HCT116 (cell line): ENCODE data around the gene THSD4. TPM values are rescaled to one million over a fixed set of nuclear protein-coding genes. Genes with fewer than 3 reads are reported as not detected.

Source experiments
- ATAC-seq: fragments of 200-7000 bp; cut with Tn5 transposase; 2 replicates; pipeline ENCODE4 v1.9.1; 2020; ENCODE audit warnings: mild to moderate bottlenecking, moderate library complexity
- BruUV-seq: library from RNA; stranded (reverse); fragments of 400-500 nt; replicated peaks from 2 replicates; lab custom pipeline; 2021; lab: Mats Ljungman, UMichigan
- CTCF ChIA-PET: fragments of 300-600 bp; sonication (Branson Sonifier 250); formaldehyde crosslinking; loops from one replicate; lab custom pipeline; 2021; ENCODE audit warnings: antibody characterized with exemption; lab: Charles Lee
- POLR2A ChIA-PET: fragments of 300-600, 350-600 bp; sonication (Branson Sonifier 250); formaldehyde crosslinking; loops from one replicate; lab custom pipeline; 2021; ENCODE audit warnings: antibody characterized with exemption; lab: Charles Lee
- RAD21 ChIA-PET, 2 experiments: fragments of 300-600 bp; sonication (Branson Sonifier 250); formaldehyde crosslinking; loops; one replicate each; lab custom pipeline; 2023; ENCODE audit warnings: low total read pairs in 2 of 2; ENCODE audit not compliant: uncharacterized antibody in 2 of 2, unreplicated experiment in 2 of 2, low non-redundant PET in 1 of 2; lab: Charles Lee
- DNase-seq: peaks from one replicate; pipeline ENCODE4 v3.0.0-alpha.2; 2010; ENCODE audit warnings: low read depth, low spot score
- H2AFZ ChIP-seq: fragments of 200-600 bp; shearing (Covaris generic), sonication (generic); 2 replicates; pipeline ENCODE4 v1.6.1; 2017; ENCODE audit warnings: low read depth, mixed run types, mixed read lengths, antibody characterized with exemption, low read length; ENCODE audit not compliant: poor library complexity, severe bottlenecking
- H3K27ac ChIP-seq: 2 replicates; pipeline ENCODE4 v1.5.1; 2012; ENCODE audit warnings: low read depth, low read length
- H3K27me3 ChIP-seq: fragments of 200-600 bp; sonication (generic); 2 replicates; pipeline ENCODE4 v1.6.1; 2016; ENCODE audit warnings: mixed run types, low read length, mixed read lengths; ENCODE audit not compliant: insufficient read depth
- H3K36me3 ChIP-seq, 2 experiments: fragments of 200-500 bp in 1 of 2; fragments of 200-600 bp in 1 of 2; sonication (Bioruptor generic) in 1 of 2; sonication (generic) in 1 of 2; 2 replicates each; pipeline versions ENCODE4 v1.5.1 to v1.6.1; 2014 to 2016; ENCODE audit warnings: low read length in 2 of 2, inconsistent platforms in 1 of 2, mixed read lengths in 1 of 2, mixed run types in 1 of 2; ENCODE audit not compliant: insufficient read depth in 2 of 2, control insufficient read depth in 1 of 2
- H3K4me1 ChIP-seq, 2 experiments: fragments of 200-600 bp in 1 of 2; sonication (generic) in 1 of 2; 2 replicates each; pipeline versions ENCODE4 v1.5.1 to v1.6.1; 2012 to 2017; ENCODE audit warnings: low read length in 2 of 2, inconsistent platforms in 1 of 2, mild to moderate bottlenecking in 1 of 2, mixed read lengths in 1 of 2, mixed run types in 1 of 2, moderate library complexity in 1 of 2; ENCODE audit not compliant: insufficient read depth in 2 of 2, control insufficient read depth in 1 of 2
- H3K4me2 ChIP-seq: fragments of 200-600 bp; sonication (generic); 2 replicates; pipeline ENCODE4 v1.6.1; 2017; ENCODE audit warnings: mixed run types, low read length, mixed read lengths
- H3K4me3 ChIP-seq, 2 experiments: fragments of 200-600 bp in 1 of 2; sonication (generic) in 1 of 2; replicated peaks in 1 of 2; 2 replicates each; pipeline ENCODE4 v1.5.1; 2011 to 2016; ENCODE audit warnings: low read length in 2 of 2, control low read depth in 1 of 2, low read depth in 1 of 2, mild to moderate bottlenecking in 1 of 2, mixed read lengths in 1 of 2, mixed run types in 1 of 2
- H3K79me2 ChIP-seq: fragments of 200-600 bp; sonication (generic); 2 replicates; pipeline ENCODE4 v1.6.1; 2017; ENCODE audit warnings: mild to moderate bottlenecking, mixed run types, low read length, moderate library complexity, mixed read lengths; ENCODE audit not compliant: insufficient read depth
- H3K9ac ChIP-seq: fragments of 200-600 bp; sonication (generic); 2 replicates; pipeline ENCODE4 v1.6.1; 2016; ENCODE audit warnings: low read length, mixed read lengths
- H3K9me2 ChIP-seq: fragments of 200-600 bp; sonication (generic), shearing (Covaris generic); 2 replicates; pipeline ENCODE4 v1.6.1; 2017; ENCODE audit warnings: mixed run types, mild to moderate bottlenecking, moderate library complexity; ENCODE audit not compliant: insufficient read depth
- H3K9me3 ChIP-seq, 2 experiments: fragments of 200-500 bp in 1 of 2; fragments of 200-600 bp in 1 of 2; sonication (Bioruptor generic) in 1 of 2; sonication (generic) in 1 of 2; 2 replicates each; pipeline ENCODE4 v1.6.1; 2014 to 2017; ENCODE audit warnings: low read length in 2 of 2, mixed read lengths in 2 of 2, inconsistent platforms in 1 of 2, low read depth in 1 of 2, mild to moderate bottlenecking in 1 of 2, mixed run types in 1 of 2, moderate library complexity in 1 of 2; ENCODE audit not compliant: control insufficient read depth in 1 of 2, insufficient read depth in 1 of 2
- H4K20me1 ChIP-seq: fragments of 200-600 bp; sonication (generic), shearing (Covaris generic); 2 replicates; pipeline ENCODE4 v1.6.1; 2017; ENCODE audit warnings: mixed run types, mild to moderate bottlenecking, moderate library complexity; ENCODE audit not compliant: insufficient read depth
- CBX3 ChIP-seq: IDR thresholded peaks from 2 replicates; pipeline ENCODE4 v1.6.1; 2012; ENCODE audit warnings: low read depth
- CEBPB ChIP-seq: IDR thresholded peaks from 2 replicates; pipeline ENCODE4 v1.6.1; 2012; ENCODE audit warnings: low read depth
- EGR1 ChIP-seq: IDR thresholded peaks from 2 replicates; pipeline ENCODE4 v1.6.1; 2012; ENCODE audit warnings: low read depth
- ELF1 ChIP-seq: IDR thresholded peaks from 2 replicates; pipeline ENCODE4 v1.6.1; 2012; ENCODE audit warnings: low read depth, borderline replicate concordance
- EZH2 ChIP-seq: fragments of 200-600 bp; sonication (generic); IDR thresholded peaks from 2 replicates; pipeline ENCODE4 v1.6.1; 2017; ENCODE audit warnings: antibody characterized with exemption, mixed run types
- EZH2phosphoT487 ChIP-seq: fragments of 200-600 bp; IDR thresholded peaks from 2 replicates; pipeline ENCODE4 v1.6.1; 2018; ENCODE audit warnings: antibody characterized with exemption, borderline replicate concordance
- FOSL1 ChIP-seq: IDR thresholded peaks from 2 replicates; pipeline ENCODE4 v1.6.1; 2012; ENCODE audit warnings: low read depth
- JUND ChIP-seq: IDR thresholded peaks from 2 replicates; pipeline ENCODE4 v1.6.1; 2012
- POLR2A ChIP-seq: IDR thresholded peaks from 2 replicates; pipeline ENCODE4 v1.7.0; 2011; ENCODE audit warnings: borderline replicate concordance; ENCODE audit not compliant: insufficient read depth, insufficient read length; ENCODE audit errors: extremely low read depth
- POLR2AphosphoS5 ChIP-seq: IDR thresholded peaks from 2 replicates; pipeline ENCODE4 v1.6.1; 2011; ENCODE audit warnings: mild to moderate bottlenecking, low read depth, low read length, moderate library complexity
- RAD21 ChIP-seq: IDR thresholded peaks from 2 replicates; pipeline ENCODE4 v1.6.1; 2012; ENCODE audit warnings: low read depth, mild to moderate bottlenecking
- REST ChIP-seq: IDR thresholded peaks from 2 replicates; pipeline ENCODE4 v1.6.1; 2012; ENCODE audit warnings: low read depth
- SIN3A ChIP-seq: IDR thresholded peaks from 2 replicates; pipeline ENCODE4 v1.6.1; 2012; ENCODE audit warnings: low read depth
- SP1 ChIP-seq: IDR thresholded peaks from 2 replicates; pipeline ENCODE4 v1.6.1; 2012; ENCODE audit warnings: low read depth
- SRF ChIP-seq: IDR thresholded peaks from 2 replicates; pipeline ENCODE4 v1.6.1; 2012; ENCODE audit warnings: low read depth
- YY1 ChIP-seq: IDR thresholded peaks from 2 replicates; pipeline ENCODE4 v1.6.1; 2011; ENCODE audit warnings: low read length, low read depth, moderate library complexity, mild to moderate bottlenecking; ENCODE audit not compliant: insufficient replicate concordance; ENCODE audit errors: extremely low read depth
- ZFX ChIP-seq: fragments of 450-650 bp; IDR thresholded peaks from 2 replicates; pipeline ENCODE4 v1.6.1; 2017
- ZNF274 ChIP-seq: fragments of 200-500 bp; sonication (Bioruptor generic); IDR thresholded peaks from 2 replicates; pipeline ENCODE4 v1.6.1; 2014; ENCODE audit warnings: mild to moderate bottlenecking, low read depth, low read length, inconsistent platforms
- intact Hi-C: fragments of 100-400 bp; cut with micrococcal nuclease; formaldehyde crosslinking; loops from 2 replicates; pipeline ENCODE4 v1.10.0; 2022
- total RNA-seq: library from RNA; stranded (reverse); gene quantifications from one replicate; pipeline ENCODE4 v1.2.1, GENCODE V29; 2021; ENCODE audit not compliant: unreplicated experiment
- TF ChIP-seq, protein P1 (sequence below): IDR thresholded peaks from 2 replicates; pipeline ENCODE4 v1.6.1; 2012
- TF ChIP-seq, protein P2 (sequence below), 3 experiments: fragments of 200-600 bp in 1 of 3; sonication (generic) in 1 of 3; IDR thresholded peaks in 2 of 3; conservative IDR thresholded peaks in 1 of 3; 2 replicates each; pipeline ENCODE4 v1.5.1; 2012 to 2017; ENCODE audit warnings: low read depth in 2 of 3, low read length in 2 of 3, antibody characterized with exemption in 1 of 3, borderline replicate concordance in 1 of 3, control low read depth in 1 of 3, mild to moderate bottlenecking in 1 of 3, mixed read lengths in 1 of 3, mixed run types in 1 of 3, moderate library complexity in 1 of 3; ENCODE audit not compliant: insufficient read depth in 1 of 3

THSD4 gene
- total RNA-seq, 1 experiment from 2014 or later, result 30.5 TPM

- no peak for TF ChIP-seq ELF1
- TF ChIP-seq SRF, result no peak
- TF ChIP-seq CEBPB, result no peak
- TF ChIP-seq JUND, result no peak
- TF ChIP-seq, protein P1, sequence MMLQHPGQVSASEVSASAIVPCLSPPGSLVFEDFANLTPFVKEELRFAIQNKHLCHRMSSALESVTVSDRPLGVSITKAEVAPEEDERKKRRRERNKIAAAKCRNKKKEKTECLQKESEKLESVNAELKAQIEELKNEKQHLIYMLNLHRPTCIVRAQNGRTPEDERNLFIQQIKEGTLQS, result no peak
- TF ChIP-seq REST, result no peak
- no peak for TF ChIP-seq RAD21
- TF ChIP-seq SIN3A, result no peak
- no peak for TF ChIP-seq POLR2AphosphoS5
- no peak for TF ChIP-seq EZH2
- no peak for TF ChIP-seq POLR2A
- no peak for TF ChIP-seq CBX3
- TF ChIP-seq EZH2phosphoT487, result no peak
- TF ChIP-seq EGR1, result no peak
- TF ChIP-seq SP1, result no peak
- no peak for TF ChIP-seq ZFX
- TF ChIP-seq FOSL1, result no peak
- TF ChIP-seq, protein P2, sequence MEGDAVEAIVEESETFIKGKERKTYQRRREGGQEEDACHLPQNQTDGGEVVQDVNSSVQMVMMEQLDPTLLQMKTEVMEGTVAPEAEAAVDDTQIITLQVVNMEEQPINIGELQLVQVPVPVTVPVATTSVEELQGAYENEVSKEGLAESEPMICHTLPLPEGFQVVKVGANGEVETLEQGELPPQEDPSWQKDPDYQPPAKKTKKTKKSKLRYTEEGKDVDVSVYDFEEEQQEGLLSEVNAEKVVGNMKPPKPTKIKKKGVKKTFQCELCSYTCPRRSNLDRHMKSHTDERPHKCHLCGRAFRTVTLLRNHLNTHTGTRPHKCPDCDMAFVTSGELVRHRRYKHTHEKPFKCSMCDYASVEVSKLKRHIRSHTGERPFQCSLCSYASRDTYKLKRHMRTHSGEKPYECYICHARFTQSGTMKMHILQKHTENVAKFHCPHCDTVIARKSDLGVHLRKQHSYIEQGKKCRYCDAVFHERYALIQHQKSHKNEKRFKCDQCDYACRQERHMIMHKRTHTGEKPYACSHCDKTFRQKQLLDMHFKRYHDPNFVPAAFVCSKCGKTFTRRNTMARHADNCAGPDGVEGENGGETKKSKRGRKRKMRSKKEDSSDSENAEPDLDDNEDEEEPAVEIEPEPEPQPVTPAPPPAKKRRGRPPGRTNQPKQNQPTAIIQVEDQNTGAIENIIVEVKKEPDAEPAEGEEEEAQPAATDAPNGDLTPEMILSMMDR (IDR thresholded peaks at IDR 0.05 in 2 of 3, conservative IDR thresholded peaks at IDR 0.05 in 1 of 3; ENCODE audit: borderline replicate concordance in 1 of 3, insufficient read depth in 1 of 3, low read depth in 2 of 3, low read length in 2 of 3), result no peak
- no peak for TF ChIP-seq YY1
- TF ChIP-seq ZNF274, result no peak
- no peak for ATAC-seq
Observed at GRCh38 chr15:71682001-71682400, 566.7 kb downstream of the THSD4 start.

More at GRCh38 chr15:71682001-71682400, 566.7 kb downstream of the THSD4 start:
- Histone ChIP-seq H3K4me2 (no peak overlapping the region), H3K4me3 (no peak overlapping the region), H3K9ac (no peak overlapping the region), H4K20me1 (no peaks in the 10 kb centered on the region), H2AFZ (no peak overlapping the region), H3K27me3 (no peaks in the 10 kb centered on the region), H3K4me1 (peaks cover 18 to 40% of the 10 kb centered on the region in 2 experiments), H3K9me3 (no peaks in the 10 kb centered on the region), H3K9me2 (no peaks in the 10 kb centered on the region), H3K27ac (no peak overlapping the region), H3K36me3 (no peaks in the 10 kb centered on the region), H3K79me2 (no peaks in the 10 kb centered on the region)
- DNase-seq, result no peak
- intact Hi-C loops, result no loop called here
- POLR2A ChIA-PET, result no interaction called here
- no TSS peak for BruUV-seq
- CTCF ChIA-PET, result no interaction called here
- RAD21 ChIA-PET, result no interaction called here
